Measurements from ENCODE around the gene REEP2.

The REEP2 gene

GRCh38 chr5:138492560-138493045, 53.7 kb downstream of the REEP2 start:
- no peak for TF ChIP-seq CTCF (IDR thresholded peaks at IDR 0.05; ENCODE audit: poor library complexity, severe bottlenecking)
- Histone ChIP-seq H3K4me1 (ENCODE audit: insufficient read depth, poor library complexity, severe bottlenecking) (peaks cover 24% of the 10 kb centered on the region), H3K9me3 (ENCODE audit: severe bottlenecking) (no peaks in the 10 kb centered on the region), H3K36me3 (ENCODE audit: low read depth) (no peaks in the 10 kb centered on the region), H3K4me3 (ENCODE audit: severe bottlenecking) (peak overlapping the region; percentile 40), H3K27ac (ENCODE audit: poor library complexity, severe bottlenecking) (peak overlapping the region; percentile 4), H3K27me3 (ENCODE audit: insufficient read depth, poor library complexity, severe bottlenecking) (no peaks in the 10 kb centered on the region)
- ATAC-seq (ENCODE audit: low read depth) (no peak), DNase-seq (ENCODE audit: low spot score) (no peak)

- no peak overlapping the region for H3K27ac ChIP-seq (ENCODE audit: poor library complexity, severe bottlenecking)
- ATAC-seq (ENCODE audit: low read depth) = no peak
- no peak overlapping the region for H3K4me3 ChIP-seq (ENCODE audit: severe bottlenecking)
- H3K36me3 ChIP-seq (ENCODE audit: low read depth) = no peaks in the 10 kb centered on the region
- no peak for TF ChIP-seq CTCF (IDR thresholded peaks at IDR 0.05; ENCODE audit: poor library complexity, severe bottlenecking)
- peaks cover 19% of the 10 kb centered on the region for H3K4me1 ChIP-seq (ENCODE audit: insufficient read depth, poor library complexity, severe bottlenecking)
- H3K9me3 ChIP-seq (ENCODE audit: severe bottlenecking) = no peaks in the 10 kb centered on the region
- DNase-seq (ENCODE audit: low spot score) = no peak
- H3K27me3 ChIP-seq (ENCODE audit: insufficient read depth, poor library complexity, severe bottlenecking) = no peaks in the 10 kb centered on the region
Observed at GRCh38 chr5:138495351-138495750, 56.5 kb downstream of the REEP2 start.
